ENCODE data around the gene GTSE1.

DNA sequence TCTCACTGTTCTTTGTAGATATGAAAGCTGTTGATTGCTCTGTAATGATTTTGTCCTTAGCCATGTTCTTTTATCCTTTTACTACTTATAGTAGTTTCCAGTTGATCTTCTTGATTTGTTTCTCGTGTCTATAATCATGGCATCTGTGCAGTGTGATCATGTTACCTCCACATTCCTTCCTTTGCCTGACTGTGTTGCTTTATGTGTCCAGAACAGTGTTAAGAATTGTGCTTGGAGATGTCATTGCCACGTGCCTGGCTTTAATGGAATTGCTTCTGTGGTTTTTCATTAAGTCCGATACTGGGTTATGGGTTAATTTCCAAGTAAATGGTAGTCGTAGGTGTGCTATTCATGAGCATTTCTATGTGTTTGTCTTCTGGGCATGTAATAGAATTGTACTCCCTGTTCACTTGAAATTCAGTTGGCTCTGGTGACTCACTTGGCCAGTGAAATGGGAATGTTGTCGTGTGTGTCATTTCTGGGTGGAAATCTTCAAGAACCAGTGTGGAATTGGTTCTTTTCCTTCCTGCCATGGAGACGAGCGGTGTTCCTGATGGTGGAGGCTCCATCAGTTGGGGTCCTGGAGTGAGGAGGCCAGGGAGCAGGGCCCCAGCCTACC is 6.8 kb downstream of the GTSE1 start:
- no peak for TF ChIP-seq CTCF (CRISPR knock-in tag; IDR thresholded peaks at IDR 0.05)
- no peak for TF ChIP-seq NR3C1 (CRISPR knock-in tag; IDR thresholded peaks at IDR 0.05)
- no peak for TF ChIP-seq ZNF614 (CRISPR knock-in tag; IDR thresholded peaks at IDR 0.05; ENCODE audit: borderline replicate concordance)

Data from HepG2 (cell line).